Kidney (tissue), 14 donors: Measurements from ENCODE around the gene RPL36A. TPM values are rescaled to one million over a fixed set of nuclear protein-coding genes. Genes with fewer than 3 reads are reported as not detected.
A peak's percentile ranks its signal among the peaks of the same experiment; 100 is the strongest.

Source experiments
- DNase-seq, 5 donors: peaks; one replicate each; pipeline ENCODE4 v3.0.0-alpha.2; 2013 to 2020
- FAIRE-seq: peaks from 2 replicates; lab custom pipeline; 2012; peaks lifted over from hg19 to GRCh38; lab: Jason Lieb, UNC
- H3K27ac ChIP-seq, 2 donors: one replicate each; pipeline ENCODE4 v1.7.0; 2013; ENCODE audit warnings: low read depth in 2 of 2, low read length in 2 of 2, inconsistent platforms in 1 of 2
- H3K27me3 ChIP-seq: one replicate; pipeline ENCODE4 v1.7.1; 2013; ENCODE audit warnings: low read length, inconsistent platforms; ENCODE audit not compliant: control insufficient read depth, insufficient read depth
- H3K36me3 ChIP-seq, 3 donors: one replicate each; pipeline versions ENCODE4 v1.7.0 to v1.7.1; 2013; ENCODE audit warnings: low read length in 3 of 3, control low read depth in 1 of 3, inconsistent platforms in 1 of 3; ENCODE audit not compliant: insufficient read depth in 3 of 3, control insufficient read depth in 2 of 3
- H3K4me1 ChIP-seq, 3 donors: one replicate each; pipeline versions ENCODE4 v1.7.0 to v1.7.1; 2013; ENCODE audit warnings: low read length in 3 of 3, inconsistent platforms in 1 of 3, low read depth in 1 of 3; ENCODE audit not compliant: control insufficient read depth in 2 of 3, insufficient read depth in 2 of 3
- H3K4me3 ChIP-seq, 3 donors: one replicate each; pipeline versions ENCODE4 v1.7.0 to v1.8.1; 2013; ENCODE audit warnings: low read length in 3 of 3, control low read depth in 1 of 3, inconsistent platforms in 1 of 3
- H3K9ac ChIP-seq, 3 donors: one replicate each; pipeline versions ENCODE4 v1.7.0 to v1.7.1; 2013; ENCODE audit warnings: low read length in 3 of 3, control low read depth in 1 of 3, inconsistent platforms in 1 of 3
- H3K9me3 ChIP-seq, 3 donors: one replicate each; pipeline versions ENCODE4 v1.7.0 to v1.7.1; 2013; ENCODE audit warnings: low read length in 3 of 3, control low read depth in 1 of 3, inconsistent platforms in 1 of 3; ENCODE audit not compliant: control insufficient read depth in 2 of 3, insufficient read depth in 1 of 3
- CTCF ChIP-seq: IDR thresholded peaks from 3 replicates; pipeline ENCODE4 v1.5.1; 2012; ENCODE audit warnings: mild to moderate bottlenecking, moderate library complexity, borderline replicate concordance; ENCODE audit not compliant: insufficient read depth; ENCODE audit errors: extremely low read depth
- intact Hi-C: fragments of 100-400 bp; cut with DNase I; formaldehyde crosslinking; loops from one replicate; pipeline ENCODE4 v1.11.1; 2022
- polyA plus RNA-seq: library from polyadenylated mRNA; stranded (reverse); fragments of 350-450 nt; fragmentation: Illumina TruSeq; extraction: RNeasy Lipid Tissue Mini Kit (QIAGEN cat#74804); gene quantifications from one replicate; pipeline ENCODE4 v1.2.3, GENCODE V29; 2014; ENCODE audit warnings: low read depth, low replicate concordance; ENCODE audit not compliant: insufficient read depth
- total RNA-seq: library from RNA; stranded (reverse); fragmentation: NEBNext Ultra II Directional; extraction: Animal tissue kit (Norgen Biotek cat#: 25700); gene quantifications from one replicate; pipeline ENCODE4 v1.2.1, GENCODE V29; 2021
- donor health status: control.
- donor health status: control.
- donor health status: control.
- donor health status: control.
- donor health status: control.
- donor health status: DM: yes; HTN: yes; CAD: no.
- donor health status: Normal renal cell carcinoma (clear cell type).

The RPL36A gene
- total and polyA plus RNA-seq, 2 donors from 2014 or later, result 148 to 1,711 TPM

- peak; percentile 49 for TF ChIP-seq CTCF
- Histone ChIP-seq H3K4me3 (no peak overlapping the region), H3K36me3 (peaks cover 0 to 18% (median 0%) of the 10 kb centered on the region in 3 donors), H3K27ac (peak overlapping the region; percentile 84 to 93), H3K4me1 (peaks cover 2 to 6% (median 3%) of the 10 kb centered on the region in 3 donors), H3K9ac (peak overlapping the region in 2 of 3 donors; percentile 24 to 63), H3K27me3 (no peaks in the 10 kb centered on the region), H3K9me3 (no peaks in the 10 kb centered on the region)
- DNase-seq (peak in 3 of 5 donors; percentile 35 to 88 (median 75)), FAIRE-seq (peak; percentile 45)
- intact Hi-C loops, result no loop called here
Measured at GRCh38 chrX:101415180-101416145, 24.7 kb downstream of the RPL36A start.

GRCh38 chrX:101416691-101417090 is 25.9 kb downstream of the RPL36A start:
- Histone ChIP-seq H3K27ac (no peak overlapping the region), H3K9me3 (no peaks in the 10 kb centered on the region), H3K9ac (no peak overlapping the region), H3K27me3 (no peaks in the 10 kb centered on the region), H3K4me1 (peaks cover 2 to 6% (median 3%) of the 10 kb centered on the region in 3 donors), H3K36me3 (peaks cover 0 to 18% (median 0%) of the 10 kb centered on the region in 3 donors), H3K4me3 (no peak overlapping the region)
- intact Hi-C loops, result no loop called here
- no peak for FAIRE-seq
- DNase-seq, result no peak
- no peak for TF ChIP-seq CTCF

GRCh38 chrX:101417190-101417589 is 26.4 kb downstream of the RPL36A start:
- Histone ChIP-seq H3K4me3 (no peak overlapping the region), H3K36me3 (peaks cover 0 to 13% (median 0%) of the 10 kb centered on the region in 3 donors), H3K9ac (no peak overlapping the region), H3K27me3 (no peaks in the 10 kb centered on the region), H3K9me3 (no peaks in the 10 kb centered on the region), H3K4me1 (peaks cover 2 to 6% (median 3%) of the 10 kb centered on the region in 3 donors), H3K27ac (no peak overlapping the region)
- DNase-seq, result peak in 1 of 5 donors; percentile 27
- no peak for TF ChIP-seq CTCF
- intact Hi-C loops, result no loop called here
- no peak for FAIRE-seq
